Body of pancreas (tissue), 4 donors: ENCODE results near the gene GALNT16. TPM values are rescaled to one million over a fixed set of nuclear protein-coding genes. Genes with fewer than 3 reads are reported as not detected.

Experiments used
- ATAC-seq: fragments of 150-250 bp; one replicate; pipeline ENCODE4 v1.9.1; 2016
- DNase-seq, 4 donors: peaks; one replicate each; pipeline ENCODE4 v3.0.0-alpha.2; 2019
- H3K27ac ChIP-seq, 4 donors: fragments of 200-600 bp; sonication (generic); 1 replicate in 3 of 4; 2 replicates in 1 of 4; pipeline versions ENCODE4 v1.5.1 to v1.6.1; 2016 to 2019; ENCODE audit warnings: mild to moderate bottlenecking in 1 of 4, mixed read lengths in 1 of 4, moderate library complexity in 1 of 4
- H3K27me3 ChIP-seq, 2 donors: fragments of 200-600 bp; sonication (generic); one replicate each; pipeline ENCODE4 v1.6.0; 2016; ENCODE audit warnings: mild to moderate bottlenecking in 1 of 2
- H3K36me3 ChIP-seq, 2 donors: fragments of 200-600 bp; sonication (generic); replicated peaks in 1 of 2; 2 replicates each; pipeline ENCODE4 v1.5.1; 2016; ENCODE audit warnings: low read depth in 2 of 2; ENCODE audit not compliant: insufficient read depth in 1 of 2
- H3K4me1 ChIP-seq: fragments of 200-600 bp; sonication (generic); one replicate; pipeline ENCODE4 v1.6.0; 2016
- H3K4me3 ChIP-seq, 2 donors: fragments of 200-600 bp; sonication (generic); 1 replicate in 1 of 2; 2 replicates in 1 of 2; pipeline ENCODE4 v1.5.1; 2016 to 2019
- H3K9me3 ChIP-seq, 3 donors: fragments of 200-600 bp; sonication (generic); 1 replicate in 2 of 3; 2 replicates in 1 of 3; pipeline ENCODE4 v1.5.1; 2016
- POLR2A ChIP-seq, 3 donors: fragments of 450-650 bp; IDR thresholded peaks; one replicate each; pipeline ENCODE4 v1.6.1; 2016; ENCODE audit warnings: antibody characterized with exemption in 3 of 3, mild to moderate bottlenecking in 2 of 3
- WGBS, 2 donors: methylation state at CpG; one replicate each; pipeline ENCODE4 v1.1.5; 2017; 5-methylcytosine and 5-hydroxymethylcytosine counted together
- intact Hi-C: fragments of 100-400 bp; cut with DNase I; formaldehyde crosslinking; loops from one replicate; pipeline ENCODE4 v1.15.1; 2023
- total RNA-seq, 2 donors: library from RNA; depleted of rRNA; stranded (reverse); fragments of >200 nt; gene quantifications; one replicate each; pipeline ENCODE4 v1.1.0, GENCODE V29; 2016
- TF ChIP-seq, protein P1 (sequence below), 7 experiments: fragments of 450-650 bp in 4 of 7; fragments of 200-600 bp in 3 of 7; sonication (generic) in 3 of 7; IDR thresholded peaks; one replicate each; pipeline ENCODE4 v1.5.1; 2016 to 2019; ENCODE audit warnings: antibody characterized with exemption in 7 of 7

GALNT16 gene
- total RNA-seq, 2 donors from 2014 or later: 1.3 to 5.6 TPM

DNA sequence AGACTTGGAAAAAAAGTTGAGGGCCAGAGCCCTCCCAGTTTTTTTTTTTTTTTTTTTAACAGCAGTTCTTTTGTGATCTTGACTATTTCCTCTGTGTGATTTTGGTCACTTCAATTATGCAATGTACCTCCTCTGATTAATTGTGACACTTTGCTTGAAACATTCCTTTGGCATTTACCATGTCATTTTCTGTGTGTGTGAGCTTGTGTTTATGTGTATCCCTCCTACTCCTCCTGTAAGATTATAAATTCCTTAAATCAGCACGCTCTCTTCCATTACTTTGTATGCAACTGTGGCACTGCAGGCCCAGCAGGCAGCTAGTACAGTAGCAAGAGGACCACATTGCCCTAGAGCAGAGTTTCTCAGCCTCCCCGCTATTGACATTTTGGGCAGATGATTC, 33.2 kb upstream of the GALNT16 start:
- peak overlapping the region in 3 of 4 donors; percentile 42 to 62 (median 53) for H3K27ac ChIP-seq
- peaks cover 0 to 1% of the 10 kb centered on the region in 2 donors for H3K36me3 ChIP-seq
- no peak for TF ChIP-seq POLR2A (IDR thresholded peaks at IDR 0.05)
- H3K27me3 ChIP-seq: no peaks in the 10 kb centered on the region
- intact Hi-C loops: no loop called here
- 72 to 90% methylated on average over 2 of the region's 2 CpGs for WGBS, 2 donors
- no peak overlapping the region for H3K4me3 ChIP-seq
- ATAC-seq (peak; percentile 75), DNase-seq (no peak)
- no peaks in the 10 kb centered on the region for H3K9me3 ChIP-seq
- peaks cover 6% of the 10 kb centered on the region for H3K4me1 ChIP-seq

DNA sequence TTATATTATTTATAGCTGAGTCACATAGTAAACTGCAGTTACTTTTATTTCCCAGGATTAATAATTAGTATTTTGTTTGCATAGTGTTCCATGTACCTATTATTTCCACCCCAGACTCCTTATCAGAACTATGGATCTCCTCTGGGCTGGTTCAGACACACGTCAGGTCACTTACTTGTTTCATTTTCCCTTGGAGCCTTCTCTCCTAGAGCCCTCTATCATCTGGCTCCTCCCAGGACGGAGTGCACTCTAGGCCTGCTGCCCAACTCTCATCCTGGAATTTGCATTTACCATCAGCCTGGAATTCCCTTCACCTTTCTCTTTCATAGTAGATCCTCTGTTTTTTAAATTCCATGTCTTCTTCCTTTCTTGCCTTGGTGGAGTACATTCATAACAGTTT, 28.5 kb upstream of the GALNT16 start:
- Histone ChIP-seq H3K27me3 (no peaks in the 10 kb centered on the region), H3K9me3 (no peaks in the 10 kb centered on the region), H3K27ac (peak overlapping the region in 1 of 4 donors; percentile 26), H3K36me3 (peaks cover 3 to 13% of the 10 kb centered on the region in 2 donors), H3K4me3 (no peak overlapping the region), H3K4me1 (peaks cover under 1% of the 10 kb centered on the region)
- intact Hi-C loops: no loop called here
- WGBS, 2 donors: 35 to 36% methylated on average over 2 of the region's 2 CpGs
- TF ChIP-seq, protein P1, sequence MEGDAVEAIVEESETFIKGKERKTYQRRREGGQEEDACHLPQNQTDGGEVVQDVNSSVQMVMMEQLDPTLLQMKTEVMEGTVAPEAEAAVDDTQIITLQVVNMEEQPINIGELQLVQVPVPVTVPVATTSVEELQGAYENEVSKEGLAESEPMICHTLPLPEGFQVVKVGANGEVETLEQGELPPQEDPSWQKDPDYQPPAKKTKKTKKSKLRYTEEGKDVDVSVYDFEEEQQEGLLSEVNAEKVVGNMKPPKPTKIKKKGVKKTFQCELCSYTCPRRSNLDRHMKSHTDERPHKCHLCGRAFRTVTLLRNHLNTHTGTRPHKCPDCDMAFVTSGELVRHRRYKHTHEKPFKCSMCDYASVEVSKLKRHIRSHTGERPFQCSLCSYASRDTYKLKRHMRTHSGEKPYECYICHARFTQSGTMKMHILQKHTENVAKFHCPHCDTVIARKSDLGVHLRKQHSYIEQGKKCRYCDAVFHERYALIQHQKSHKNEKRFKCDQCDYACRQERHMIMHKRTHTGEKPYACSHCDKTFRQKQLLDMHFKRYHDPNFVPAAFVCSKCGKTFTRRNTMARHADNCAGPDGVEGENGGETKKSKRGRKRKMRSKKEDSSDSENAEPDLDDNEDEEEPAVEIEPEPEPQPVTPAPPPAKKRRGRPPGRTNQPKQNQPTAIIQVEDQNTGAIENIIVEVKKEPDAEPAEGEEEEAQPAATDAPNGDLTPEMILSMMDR (IDR thresholded peaks at IDR 0.05): no peak
- no peak for TF ChIP-seq POLR2A (IDR thresholded peaks at IDR 0.05)
- ATAC-seq (peak; percentile 65), DNase-seq (no peak)

DNA sequence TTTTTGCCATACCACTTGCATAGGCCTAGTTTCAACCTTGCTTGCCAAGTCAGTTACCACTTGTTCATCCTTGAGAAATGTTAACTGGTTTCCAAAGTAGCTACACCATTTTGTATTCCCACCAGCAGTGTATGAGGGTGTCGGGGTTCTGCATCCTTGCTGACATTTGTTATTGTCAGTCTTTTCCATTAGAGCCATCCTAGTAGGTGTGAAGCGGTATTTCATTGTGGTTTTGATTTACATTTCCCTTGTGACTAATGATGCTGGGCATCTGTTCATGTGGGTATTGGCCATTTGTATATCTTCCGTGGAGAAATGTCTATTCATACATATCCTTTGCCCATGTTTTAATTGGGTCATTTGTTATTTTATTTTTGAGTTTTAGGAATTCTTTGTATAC, 27.6 kb upstream of the GALNT16 start:
- TF ChIP-seq, protein P1 (IDR thresholded peaks at IDR 0.05): no peak
- TF ChIP-seq POLR2A (IDR thresholded peaks at IDR 0.05): no peak
- Histone ChIP-seq H3K27me3 (no peaks in the 10 kb centered on the region), H3K9me3 (no peaks in the 10 kb centered on the region), H3K4me1 (no peaks in the 10 kb centered on the region), H3K36me3 (peaks cover 12 to 16% of the 10 kb centered on the region in 2 donors), H3K4me3 (no peak overlapping the region), H3K27ac (no peak overlapping the region)
- DNase-seq: no peak
- WGBS, 2 donors: 69 to 84% methylated on average over 3 of the region's 3 CpGs
- no peak for ATAC-seq
- intact Hi-C loops: no loop called here

DNA sequence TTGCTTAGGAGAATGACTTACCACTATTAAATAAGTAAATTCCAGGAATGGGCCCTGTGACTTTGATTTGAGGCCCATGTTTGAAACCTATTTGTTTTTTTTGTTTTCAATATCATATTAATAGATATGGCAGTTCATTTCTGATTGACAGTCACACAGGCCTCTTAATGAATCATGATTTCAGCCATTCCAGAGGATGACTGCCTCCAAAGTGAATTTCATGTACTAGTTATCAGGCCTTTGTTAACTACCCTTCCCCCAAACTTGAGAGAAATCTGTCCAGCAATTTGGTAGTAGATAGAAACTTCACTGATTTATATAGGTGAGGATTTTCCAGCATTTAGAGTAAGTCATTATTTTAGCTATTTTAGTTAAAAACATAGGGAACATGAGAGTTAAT, 25.9 kb upstream of the GALNT16 start:
- H3K27ac ChIP-seq: no peak overlapping the region
- peaks cover 20 to 31% of the 10 kb centered on the region in 2 donors for H3K36me3 ChIP-seq
- no peaks in the 10 kb centered on the region for H3K27me3 ChIP-seq
- intact Hi-C loops: no loop called here
- no peak for DNase-seq
- no peak for TF ChIP-seq POLR2A (IDR thresholded peaks at IDR 0.05)
- TF ChIP-seq, protein P1 (IDR thresholded peaks at IDR 0.05): no peak
- no peaks in the 10 kb centered on the region for H3K9me3 ChIP-seq
- no peak for ATAC-seq
- H3K4me1 ChIP-seq: no peaks in the 10 kb centered on the region
- H3K4me3 ChIP-seq: no peak overlapping the region

DNA sequence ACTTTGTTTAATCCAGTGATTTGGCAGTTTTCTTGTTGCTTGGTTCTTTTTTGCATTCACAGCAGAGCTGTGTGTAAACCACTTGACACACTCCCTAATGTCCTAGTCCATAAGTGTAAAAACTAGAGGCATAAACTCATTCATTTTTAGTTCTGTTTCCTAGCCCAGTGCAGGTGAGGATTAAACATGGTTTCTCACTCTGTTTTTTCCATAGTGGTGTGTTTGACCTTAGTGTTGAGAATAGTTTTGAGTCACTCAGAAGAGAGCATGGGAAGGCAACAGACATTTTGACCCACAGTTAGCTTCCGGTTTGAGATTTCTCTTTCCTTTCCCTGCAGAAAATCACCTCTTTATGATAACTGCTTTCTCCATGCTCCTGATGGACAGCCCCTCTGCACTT, 24.2 kb upstream of the GALNT16 start:
- WGBS, 2 donors: 92 to 93% methylated on average over 1 of the region's 1 CpG
- TF ChIP-seq, protein P1 (IDR thresholded peaks at IDR 0.05): no peak
- no peak for TF ChIP-seq POLR2A (IDR thresholded peaks at IDR 0.05)
- DNase-seq (no peak), ATAC-seq (no peak)
- Histone ChIP-seq H3K4me3 (no peak overlapping the region), H3K27me3 (no peaks in the 10 kb centered on the region), H3K27ac (no peak overlapping the region), H3K36me3 (peaks cover 20 to 32% of the 10 kb centered on the region in 2 donors), H3K4me1 (no peaks in the 10 kb centered on the region), H3K9me3 (no peaks in the 10 kb centered on the region)
- intact Hi-C loops: no loop called here
